ENCODE data around the gene KCNAB3. TPM values are rescaled to one million over a fixed set of nuclear protein-coding genes. Genes with fewer than 3 reads are reported as not detected.

Gene KCNAB3
- total RNA-seq, 1 donor from 2014 or later, result 2.6 TPM

- Mint-ChIP-seq H3K4me1 (ENCODE audit: unreplicated experiment) (peaks cover 19% of the 10 kb centered on the region), H3K4me3 (ENCODE audit: unreplicated experiment) (peak overlapping the region; percentile 88), H3K27me3 (ENCODE audit: unreplicated experiment) (no peaks in the 10 kb centered on the region), H3K27ac (ENCODE audit: unreplicated experiment) (peak overlapping the region; percentile 87), H3K9me3 (ENCODE audit: unreplicated experiment) (no peaks in the 10 kb centered on the region), H3K36me3 (ENCODE audit: unreplicated experiment) (peaks cover 15% of the 10 kb centered on the region)
- no peak for DNase-seq (ENCODE audit: extremely low spot score, unreplicated experiment)
- TF ChIP-seq, protein P1, sequence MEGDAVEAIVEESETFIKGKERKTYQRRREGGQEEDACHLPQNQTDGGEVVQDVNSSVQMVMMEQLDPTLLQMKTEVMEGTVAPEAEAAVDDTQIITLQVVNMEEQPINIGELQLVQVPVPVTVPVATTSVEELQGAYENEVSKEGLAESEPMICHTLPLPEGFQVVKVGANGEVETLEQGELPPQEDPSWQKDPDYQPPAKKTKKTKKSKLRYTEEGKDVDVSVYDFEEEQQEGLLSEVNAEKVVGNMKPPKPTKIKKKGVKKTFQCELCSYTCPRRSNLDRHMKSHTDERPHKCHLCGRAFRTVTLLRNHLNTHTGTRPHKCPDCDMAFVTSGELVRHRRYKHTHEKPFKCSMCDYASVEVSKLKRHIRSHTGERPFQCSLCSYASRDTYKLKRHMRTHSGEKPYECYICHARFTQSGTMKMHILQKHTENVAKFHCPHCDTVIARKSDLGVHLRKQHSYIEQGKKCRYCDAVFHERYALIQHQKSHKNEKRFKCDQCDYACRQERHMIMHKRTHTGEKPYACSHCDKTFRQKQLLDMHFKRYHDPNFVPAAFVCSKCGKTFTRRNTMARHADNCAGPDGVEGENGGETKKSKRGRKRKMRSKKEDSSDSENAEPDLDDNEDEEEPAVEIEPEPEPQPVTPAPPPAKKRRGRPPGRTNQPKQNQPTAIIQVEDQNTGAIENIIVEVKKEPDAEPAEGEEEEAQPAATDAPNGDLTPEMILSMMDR (IDR thresholded peaks at IDR 0.05), result no peak
Measured at GRCh38 chr17:7915179-7915610, 14.5 kb downstream of the KCNAB3 start.

DNA sequence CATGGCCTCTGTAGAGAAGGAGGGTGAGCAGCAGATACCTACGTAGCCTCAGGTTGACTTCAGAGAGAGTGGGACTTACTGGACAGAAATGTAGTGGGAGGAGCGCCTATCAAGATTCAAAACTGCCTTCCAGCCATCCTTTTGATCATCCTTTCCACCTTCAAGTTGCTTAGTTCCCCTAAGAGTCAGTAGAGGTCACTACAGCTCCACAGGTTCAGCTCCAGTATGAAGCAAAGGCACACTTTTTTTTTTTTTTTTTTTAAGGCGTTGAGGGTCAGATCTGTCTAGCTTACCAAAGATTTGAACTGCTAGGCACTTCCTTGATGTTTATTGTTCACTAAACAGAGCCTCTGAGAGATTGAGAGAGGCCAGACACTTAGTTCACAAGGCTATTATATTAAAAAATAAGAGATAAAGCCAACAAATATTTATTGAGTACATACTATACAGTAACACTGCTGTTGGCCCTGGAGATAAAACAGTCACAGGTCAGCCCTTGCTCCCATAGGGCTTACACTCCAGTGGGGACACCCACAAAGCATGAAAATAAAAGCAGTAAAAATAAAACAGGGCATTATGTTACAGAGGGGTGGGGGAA is 16.6 kb downstream of the KCNAB3 start:
- H3K36me3 Mint-ChIP-seq (ENCODE audit: unreplicated experiment), result peaks cover 30% of the 10 kb centered on the region
- no peak overlapping the region for H3K27ac Mint-ChIP-seq (ENCODE audit: unreplicated experiment)
- H3K4me1 Mint-ChIP-seq (ENCODE audit: unreplicated experiment), result peaks cover 19% of the 10 kb centered on the region
- H3K27me3 Mint-ChIP-seq (ENCODE audit: unreplicated experiment), result no peaks in the 10 kb centered on the region
- H3K4me3 Mint-ChIP-seq (ENCODE audit: unreplicated experiment), result no peak overlapping the region
- TF ChIP-seq, protein P1 (IDR thresholded peaks at IDR 0.05), result peak; percentile 60
- no peak for DNase-seq (ENCODE audit: extremely low spot score, unreplicated experiment)
- no peaks in the 10 kb centered on the region for H3K9me3 Mint-ChIP-seq (ENCODE audit: unreplicated experiment)

DNA sequence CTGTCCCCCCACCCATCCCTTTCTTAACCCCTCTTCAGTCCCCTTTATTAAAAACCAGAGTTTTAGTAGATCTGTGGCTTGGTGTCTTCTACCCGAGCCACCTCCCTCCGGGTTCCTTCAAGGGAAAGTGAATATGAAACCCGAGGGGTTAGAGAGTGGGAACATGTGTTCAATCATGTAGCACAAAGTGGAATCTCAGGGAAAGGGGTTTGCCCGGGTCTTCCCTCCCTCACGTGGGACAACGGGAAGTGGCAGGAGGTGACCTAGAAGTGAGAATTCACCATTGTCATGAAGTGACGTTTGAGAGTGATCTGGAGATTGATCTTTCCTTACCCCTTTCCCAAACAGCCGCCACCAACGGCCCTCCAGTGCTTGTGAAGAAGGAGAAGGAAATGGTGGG is 18.5 kb downstream of the KCNAB3 start:
- peaks cover 44% of the 10 kb centered on the region for H3K36me3 Mint-ChIP-seq (ENCODE audit: unreplicated experiment)
- no peaks in the 10 kb centered on the region for H3K9me3 Mint-ChIP-seq (ENCODE audit: unreplicated experiment)
- no peak overlapping the region for H3K27ac Mint-ChIP-seq (ENCODE audit: unreplicated experiment)
- DNase-seq (ENCODE audit: extremely low spot score, unreplicated experiment), result no peak
- peaks cover 13% of the 10 kb centered on the region for H3K4me1 Mint-ChIP-seq (ENCODE audit: unreplicated experiment)
- no peak overlapping the region for H3K4me3 Mint-ChIP-seq (ENCODE audit: unreplicated experiment)
- no peaks in the 10 kb centered on the region for H3K27me3 Mint-ChIP-seq (ENCODE audit: unreplicated experiment)
- TF ChIP-seq, protein P1 (IDR thresholded peaks at IDR 0.05), result no peak

DNA sequence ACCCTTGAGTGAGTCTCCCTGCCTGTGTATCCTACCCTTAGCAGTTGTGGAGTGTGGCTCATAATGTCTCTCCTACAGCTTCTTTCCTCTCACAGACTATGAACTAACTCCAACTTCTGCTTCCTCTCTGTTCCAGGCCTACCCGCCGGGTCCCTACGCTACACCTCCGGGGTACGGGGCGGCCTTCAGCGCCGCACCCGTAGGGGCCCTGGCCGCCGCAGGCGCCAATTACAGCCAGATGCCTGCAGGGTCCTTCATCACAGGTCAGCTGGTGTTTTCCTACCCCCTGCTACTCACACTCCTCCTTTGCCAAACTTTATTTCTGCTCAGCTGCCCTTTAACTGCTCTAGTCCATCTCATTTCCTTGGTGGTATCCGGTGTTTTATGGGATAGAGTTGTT is 18.9 kb downstream of the KCNAB3 start:
- H3K4me3 Mint-ChIP-seq (ENCODE audit: unreplicated experiment), result no peak overlapping the region
- H3K27ac Mint-ChIP-seq (ENCODE audit: unreplicated experiment), result no peak overlapping the region
- H3K36me3 Mint-ChIP-seq (ENCODE audit: unreplicated experiment), result peaks cover 48% of the 10 kb centered on the region
- no peaks in the 10 kb centered on the region for H3K27me3 Mint-ChIP-seq (ENCODE audit: unreplicated experiment)
- DNase-seq (ENCODE audit: extremely low spot score, unreplicated experiment), result no peak
- no peaks in the 10 kb centered on the region for H3K9me3 Mint-ChIP-seq (ENCODE audit: unreplicated experiment)
- H3K4me1 Mint-ChIP-seq (ENCODE audit: unreplicated experiment), result peaks cover 13% of the 10 kb centered on the region
- TF ChIP-seq, protein P1 (IDR thresholded peaks at IDR 0.05), result no peak

GRCh38 chr17:7910281-7910680 is 19.4 kb downstream of the KCNAB3 start:
- DNase-seq (ENCODE audit: extremely low spot score, unreplicated experiment), result no peak
- H3K4me3 Mint-ChIP-seq (ENCODE audit: unreplicated experiment), result no peak overlapping the region
- peaks cover 8% of the 10 kb centered on the region for H3K4me1 Mint-ChIP-seq (ENCODE audit: unreplicated experiment)
- H3K27me3 Mint-ChIP-seq (ENCODE audit: unreplicated experiment), result no peaks in the 10 kb centered on the region
- peaks cover 53% of the 10 kb centered on the region for H3K36me3 Mint-ChIP-seq (ENCODE audit: unreplicated experiment)
- H3K27ac Mint-ChIP-seq (ENCODE audit: unreplicated experiment), result no peak overlapping the region
- H3K9me3 Mint-ChIP-seq (ENCODE audit: unreplicated experiment), result no peaks in the 10 kb centered on the region
- TF ChIP-seq, protein P1 (IDR thresholded peaks at IDR 0.05), result no peak
